HEK293T (cell line): ENCODE data around the gene TOMM70.

ENCODE experiments used
- FOXA1 ChIP-seq: fragments of 450-650 bp; IDR thresholded peaks from 2 replicates; pipeline ENCODE4 v1.6.1; 2016; ENCODE audit warnings: mild to moderate bottlenecking
- SUZ12 ChIP-seq: fragments of 450-650 bp; IDR thresholded peaks from 2 replicates; pipeline ENCODE4 v1.6.1; 2016; ENCODE audit warnings: mild to moderate bottlenecking

DNA sequence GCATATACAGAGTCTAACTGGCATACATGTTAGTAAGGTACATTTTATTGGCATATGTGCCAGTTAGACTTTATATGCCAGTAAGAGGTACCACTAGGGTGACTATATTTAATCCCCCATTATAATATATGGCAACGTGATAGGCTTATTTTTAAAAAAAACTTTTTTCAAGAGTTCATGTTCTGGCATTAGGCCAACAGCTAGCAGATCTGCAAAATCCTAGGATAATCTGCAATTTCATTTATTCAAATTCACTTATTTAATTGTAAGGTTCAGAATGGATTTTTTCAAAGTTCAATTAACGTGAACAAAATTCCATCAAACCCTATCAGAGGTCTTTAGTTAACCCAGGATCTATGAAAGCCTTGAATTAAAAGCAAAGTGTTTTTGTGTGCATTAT is 34.5 kb downstream of the TOMM70 start:
- TF ChIP-seq FOXA1 (no peak), SUZ12 (no peak)
